GM18519 (cell line): ENCODE data around the gene DERA.
A peak's percentile ranks its signal among the peaks of the same experiment; 100 is the strongest.
"Not testable (repeated sequence)": the region's sequence is repeated elsewhere in the genome, so short reads cannot be mapped to it uniquely, and the experiment has no call there.

ENCODE experiments used
- ATAC-seq: cut with Tn5 transposase; IDR thresholded peaks from one replicate; pipeline ENCODE4 v1.9.1; 2021; ENCODE audit warnings: mild to moderate bottlenecking, moderate library complexity; ENCODE audit not compliant: unreplicated experiment, low FRiP score

Gene DERA

DNA sequence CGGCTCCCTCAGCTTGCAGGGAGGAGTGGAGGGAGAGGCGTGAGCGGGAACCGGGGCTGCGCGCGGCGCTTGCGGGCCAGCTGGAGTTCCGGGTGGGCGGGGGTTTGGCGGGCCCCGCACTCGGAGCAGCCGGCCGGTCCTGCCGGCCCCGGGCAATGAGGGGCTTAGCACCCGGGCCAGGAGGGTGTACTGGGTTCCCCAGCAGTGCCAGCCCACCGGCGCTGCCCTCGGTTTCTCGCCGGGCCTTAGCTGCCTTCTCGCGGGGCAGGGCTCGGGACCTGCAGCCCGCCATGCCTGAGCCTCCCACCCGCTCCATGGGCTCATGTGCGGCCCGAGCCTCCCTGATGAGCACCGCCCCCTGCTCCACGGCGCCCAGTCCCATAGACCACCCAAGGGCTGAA lies 146.2 kb downstream of the DERA start:
- ATAC-seq = not testable (repeated sequence)

GRCh38 chr12:16062611-16063010 lies 151.5 kb downstream of the DERA start:
- no peak for ATAC-seq

GRCh38 chr12:16063726-16064125 lies 152.6 kb downstream of the DERA start:
- ATAC-seq = no peak

DNA sequence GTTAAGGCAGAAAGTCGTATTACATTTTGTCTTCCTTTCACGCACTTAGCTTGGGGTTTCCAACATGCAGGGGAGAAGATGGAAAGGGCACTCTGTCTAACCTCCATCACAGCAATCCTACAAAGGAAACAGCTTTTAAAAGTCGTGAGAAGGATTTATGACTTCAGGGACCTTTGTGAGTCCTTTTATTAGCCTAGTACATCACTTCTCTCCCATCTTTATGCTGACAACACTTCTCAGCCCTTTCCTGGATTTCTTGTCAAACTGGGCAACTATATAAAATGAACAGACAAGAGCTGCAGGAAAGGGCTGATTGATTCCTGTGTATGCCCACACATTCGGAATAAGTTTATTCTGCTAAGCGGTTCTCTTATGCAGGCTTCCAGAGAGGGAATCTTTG lies 159.0 kb downstream of the DERA start:
- ATAC-seq = no peak

DNA sequence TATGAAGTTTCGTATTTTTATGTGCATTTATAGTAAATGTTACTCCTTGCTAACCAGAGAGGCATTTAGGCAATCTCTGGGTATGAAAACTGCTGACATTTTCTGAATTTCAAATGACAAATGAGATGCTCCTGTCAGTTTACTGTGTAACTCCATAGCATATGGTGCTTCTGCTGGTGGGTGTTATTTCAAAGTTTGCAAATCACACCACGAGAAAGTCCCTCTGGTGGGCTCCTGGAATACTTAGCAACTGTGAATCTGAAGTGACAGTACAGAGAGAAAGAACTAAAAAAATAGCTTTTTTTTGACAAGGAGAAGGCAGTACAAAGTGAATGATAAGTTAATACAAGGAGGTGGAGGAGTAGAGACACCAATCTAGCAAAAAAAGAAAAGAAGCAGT lies 161.5 kb downstream of the DERA start:
- no peak for ATAC-seq

GRCh38 chr12:16074894-16075293 lies 163.8 kb downstream of the DERA start:
- ATAC-seq = no peak

DNA sequence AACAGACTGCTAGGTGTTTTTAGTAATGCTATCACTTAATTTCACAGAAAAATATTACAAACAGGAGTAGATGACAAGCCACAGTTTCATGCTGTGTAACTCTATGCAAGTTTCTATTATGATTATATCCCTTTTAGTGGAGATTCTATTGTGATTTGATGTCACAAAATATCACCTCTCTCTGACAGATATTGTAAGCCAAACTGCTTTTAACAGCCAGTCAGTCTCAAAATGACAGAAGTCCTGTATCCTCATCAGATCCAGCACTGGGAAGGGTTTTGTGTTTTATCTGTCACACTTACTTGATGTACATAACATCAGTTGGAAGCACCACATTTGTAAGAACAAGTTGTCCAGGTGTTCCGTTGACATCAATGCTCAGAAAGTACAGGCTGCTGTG lies 164.8 kb downstream of the DERA start:
- no peak for ATAC-seq

DNA sequence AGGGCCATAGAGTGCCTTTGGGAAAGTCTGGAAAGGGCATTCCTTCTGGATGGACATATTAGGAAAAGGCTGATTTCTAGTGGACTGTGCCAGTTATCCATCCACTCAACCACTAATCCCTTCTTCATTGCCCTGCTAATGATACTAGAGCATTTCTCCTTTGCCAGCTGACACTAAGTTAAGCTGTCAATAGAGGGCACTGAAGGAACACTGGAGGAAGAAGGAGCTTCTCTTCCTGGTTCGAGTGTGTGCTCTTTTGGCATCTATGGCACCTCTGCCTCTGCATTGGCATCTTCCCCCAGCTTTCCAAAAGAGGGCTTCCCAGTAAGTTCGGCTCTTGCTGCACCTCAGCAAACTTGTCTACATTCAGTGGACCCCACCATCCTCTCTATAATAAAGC lies 165.4 kb downstream of the DERA start:
- ATAC-seq = peak; percentile 75

GRCh38 chr12:16076970-16077522 lies 165.9 kb downstream of the DERA start:
- ATAC-seq = no peak

DNA sequence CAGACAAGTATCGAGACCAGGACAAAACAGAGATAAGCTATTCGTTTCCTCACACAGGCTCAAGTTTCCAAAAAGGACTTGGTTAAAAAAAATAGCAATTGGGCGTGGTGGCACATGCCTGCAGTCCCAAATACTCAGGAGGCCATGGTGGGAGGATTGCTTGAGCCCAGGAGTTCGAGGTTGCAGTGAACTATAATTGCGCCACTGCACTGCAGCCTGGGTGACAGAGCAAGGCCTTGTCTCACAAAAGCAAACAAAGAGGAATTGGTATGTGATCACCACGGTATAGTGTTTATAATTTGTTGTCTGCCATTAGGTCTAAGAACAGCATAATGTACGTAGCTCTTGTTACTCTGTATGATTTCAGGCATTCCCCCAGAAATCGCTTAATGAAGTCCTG lies 175.3 kb downstream of the DERA start:
- ATAC-seq = no peak

GRCh38 chr12:16086942-16087341 lies 175.8 kb downstream of the DERA start:
- no peak for ATAC-seq
